Measurements from ENCODE around the gene APBA2. TPM values are rescaled to one million over a fixed set of nuclear protein-coding genes. Genes with fewer than 3 reads are reported as not detected.

Gene APBA2
- total RNA-seq, 2 experiments from 2014 or later = 30.8 to 32.0 TPM

- Mint-ChIP-seq H3K27ac (no peak overlapping the region), H3K4me3 (no peak overlapping the region), H3K36me3 (ENCODE audit: low read depth) (peaks cover 2% of the 10 kb centered on the region), H3K4me1 (ENCODE audit: low read depth) (peaks cover 17% of the 10 kb centered on the region), H3K9me3 (no peaks in the 10 kb centered on the region), H3K27me3 (no peaks in the 10 kb centered on the region)
- CTCF ChIA-PET = interaction anchor here (0.7 kb wide), 1 partner anchor 9 kb away, joined by 5 read pairs; no protein-coding TSS in a partner anchor
- TF ChIP-seq, protein P1, sequence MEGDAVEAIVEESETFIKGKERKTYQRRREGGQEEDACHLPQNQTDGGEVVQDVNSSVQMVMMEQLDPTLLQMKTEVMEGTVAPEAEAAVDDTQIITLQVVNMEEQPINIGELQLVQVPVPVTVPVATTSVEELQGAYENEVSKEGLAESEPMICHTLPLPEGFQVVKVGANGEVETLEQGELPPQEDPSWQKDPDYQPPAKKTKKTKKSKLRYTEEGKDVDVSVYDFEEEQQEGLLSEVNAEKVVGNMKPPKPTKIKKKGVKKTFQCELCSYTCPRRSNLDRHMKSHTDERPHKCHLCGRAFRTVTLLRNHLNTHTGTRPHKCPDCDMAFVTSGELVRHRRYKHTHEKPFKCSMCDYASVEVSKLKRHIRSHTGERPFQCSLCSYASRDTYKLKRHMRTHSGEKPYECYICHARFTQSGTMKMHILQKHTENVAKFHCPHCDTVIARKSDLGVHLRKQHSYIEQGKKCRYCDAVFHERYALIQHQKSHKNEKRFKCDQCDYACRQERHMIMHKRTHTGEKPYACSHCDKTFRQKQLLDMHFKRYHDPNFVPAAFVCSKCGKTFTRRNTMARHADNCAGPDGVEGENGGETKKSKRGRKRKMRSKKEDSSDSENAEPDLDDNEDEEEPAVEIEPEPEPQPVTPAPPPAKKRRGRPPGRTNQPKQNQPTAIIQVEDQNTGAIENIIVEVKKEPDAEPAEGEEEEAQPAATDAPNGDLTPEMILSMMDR (IDR thresholded peaks at IDR 0.05) = no peak
- ATAC-seq (no peak), DNase-seq (no peak)
- POLR2A ChIA-PET = interaction anchor here (0.6 kb wide), 1 partner anchor 32 kb away, joined by 3 read pairs; no protein-coding TSS in a partner anchor
- intact Hi-C loops (cut with micrococcal nuclease) = no loop called here
Measured at GRCh38 chr15:29110733-29111132, 225.0 kb downstream of the APBA2 start.

DNA sequence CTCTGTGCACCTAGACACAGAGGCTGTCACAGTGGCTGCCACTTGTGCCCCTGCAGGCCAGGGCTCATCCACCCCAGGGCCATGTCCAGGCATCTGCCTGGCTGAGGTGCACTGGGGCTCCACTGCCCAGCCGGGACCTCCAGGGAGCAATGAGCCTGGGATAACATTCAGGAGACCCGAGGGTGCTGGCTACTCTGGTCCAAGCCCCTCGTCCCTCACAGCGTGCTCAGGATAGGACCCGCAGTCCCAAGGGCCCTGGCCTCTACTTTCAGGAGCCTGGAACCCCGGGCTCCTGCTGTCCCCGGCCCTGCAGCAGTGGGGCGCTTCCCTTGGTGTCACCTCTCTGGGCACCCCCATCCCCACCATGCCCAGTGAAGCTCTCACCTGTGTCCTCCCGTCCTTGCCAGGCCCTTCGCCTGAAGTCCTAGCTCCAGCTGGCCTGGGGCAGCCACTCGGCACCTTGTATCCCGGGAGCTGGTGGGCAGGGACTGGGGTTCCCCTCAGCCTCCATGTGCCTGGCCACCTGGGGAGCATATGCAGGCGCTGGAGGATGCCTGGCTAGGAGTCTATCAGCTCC, 226.0 kb downstream of the APBA2 start:
- DNase-seq = no peak
- ATAC-seq = no peak
- Mint-ChIP-seq H3K4me3 (no peak overlapping the region), H3K27me3 (no peaks in the 10 kb centered on the region), H3K4me1 (ENCODE audit: low read depth) (peaks cover 17% of the 10 kb centered on the region), H3K27ac (no peak overlapping the region), H3K9me3 (no peaks in the 10 kb centered on the region), H3K36me3 (ENCODE audit: low read depth) (peaks cover 2% of the 10 kb centered on the region)
- ChIA-PET POLR2A (no interaction called here), CTCF (interaction anchor here (8.7 kb wide), 1 partner anchor 8 kb away, joined by 57 read pairs; no protein-coding TSS in a partner anchor)
- TF ChIP-seq, protein P1 (IDR thresholded peaks at IDR 0.05) = no peak
- intact Hi-C loops (cut with micrococcal nuclease) = no loop called here

- H3K27me3 Mint-ChIP-seq = no peaks in the 10 kb centered on the region
- no peak overlapping the region for H3K4me3 Mint-ChIP-seq
- no peak overlapping the region for H3K27ac Mint-ChIP-seq
Measured at GRCh38 chr15:29113336-29114220, 227.8 kb downstream of the APBA2 start.

DNA sequence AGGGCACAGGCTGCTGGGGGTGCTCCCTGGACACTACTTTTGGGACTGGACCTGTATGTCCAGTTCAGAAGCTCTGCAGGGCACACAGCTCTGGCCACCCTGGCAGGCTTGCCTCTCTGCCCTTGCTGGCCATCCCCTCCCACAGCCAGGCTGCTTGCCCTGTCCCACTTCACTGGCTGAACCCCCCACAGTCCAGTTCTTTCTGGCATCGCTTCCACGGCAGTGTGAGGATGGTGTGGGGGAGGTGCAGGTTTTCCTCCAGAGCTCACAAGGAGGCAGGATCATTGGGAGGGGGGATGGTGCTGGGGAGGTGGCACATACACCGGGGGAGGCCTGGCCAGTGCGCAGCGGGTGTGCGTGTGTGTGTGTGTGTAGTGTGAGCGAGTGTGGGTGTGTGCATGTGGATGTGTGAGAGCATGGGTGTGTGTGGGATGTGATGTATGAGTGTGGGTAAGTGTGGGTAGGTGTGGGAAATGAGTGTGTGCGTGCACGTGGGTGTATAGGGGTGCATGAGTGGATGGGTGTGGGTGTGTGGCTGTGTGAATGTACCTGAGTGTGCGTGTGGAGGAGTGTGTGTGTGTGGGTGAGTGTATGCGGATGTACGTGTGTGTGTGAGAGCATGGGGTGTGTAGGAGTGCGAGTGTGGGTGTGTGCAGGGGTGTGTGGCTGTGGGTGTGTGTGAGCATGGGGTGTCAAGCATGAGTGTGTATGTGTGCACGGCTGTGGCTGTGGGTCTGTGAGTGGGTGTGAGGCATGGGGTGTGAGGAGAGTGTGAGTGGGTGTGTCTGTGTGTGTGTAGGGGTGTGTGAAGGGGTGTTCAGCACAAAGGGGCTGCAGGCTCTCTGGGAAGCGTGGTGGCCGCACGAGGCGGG, 228.7 kb downstream of the APBA2 start:
- Mint-ChIP-seq H3K27me3 (no peaks in the 10 kb centered on the region), H3K4me1 (ENCODE audit: low read depth) (peaks cover 17% of the 10 kb centered on the region), H3K27ac (peak overlapping the region; percentile 57), H3K9me3 (no peaks in the 10 kb centered on the region), H3K36me3 (ENCODE audit: low read depth) (peaks cover 2% of the 10 kb centered on the region), H3K4me3 (peak overlapping the region; percentile 5)
- TF ChIP-seq, protein P1 (IDR thresholded peaks at IDR 0.05) = no peak
- peak; percentile 16 for ATAC-seq
- no peak for DNase-seq
- ChIA-PET CTCF (interaction anchor here (8.7 kb wide), 1 partner anchor 11 kb away, joined by 57 read pairs; no protein-coding TSS in a partner anchor), POLR2A (no interaction called here)
- intact Hi-C loops (cut with micrococcal nuclease) = no loop called here

More at GRCh38 chr15:29113336-29114220, 227.8 kb downstream of the APBA2 start:
- intact Hi-C loops (cut with micrococcal nuclease) = no loop called here
- H3K9me3 Mint-ChIP-seq = no peaks in the 10 kb centered on the region
- TF ChIP-seq, protein P1 (IDR thresholded peaks at IDR 0.05) = no peak
- ChIA-PET POLR2A (no interaction called here), CTCF (interaction anchor here (8.7 kb wide), 1 partner anchor 10 kb away, joined by 57 read pairs; no protein-coding TSS in a partner anchor)
- peak; percentile 38 for ATAC-seq
- peaks cover 17% of the 10 kb centered on the region for H3K4me1 Mint-ChIP-seq (ENCODE audit: low read depth)
- H3K36me3 Mint-ChIP-seq (ENCODE audit: low read depth) = peaks cover 2% of the 10 kb centered on the region
- DNase-seq = peak; percentile 25
